NCI-H1694 (cell line): ENCODE results near the gene TSHZ2.
"Not testable (repeated sequence)": the region's sequence is repeated elsewhere in the genome, so short reads cannot be mapped to it uniquely, and the experiment has no call there.

Source experiments
- DNase-seq: peaks from one replicate; lab custom pipeline; 2025; lab: John Stamatoyannopoulos, UW

TSHZ2 gene

GRCh38 chr20:52962183-52962582 lies 10.0 kb upstream of the TSHZ2 start:
- DNase-seq: no peak

- no peak for DNase-seq
These were observed 9.0 kb upstream of the TSHZ2 start for GRCh38 chr20:52963131-52963530.

- DNase-seq: no peak
These were observed 8.0 kb upstream of the TSHZ2 start for GRCh38 chr20:52964131-52964530.

GRCh38 chr20:52965380-52965779 lies 6.8 kb upstream of the TSHZ2 start:
- DNase-seq: no peak

- DNase-seq: no peak
These were observed 6.3 kb upstream of the TSHZ2 start for GRCh38 chr20:52965819-52966218.

GRCh38 chr20:52966543-52966942 lies 5.6 kb upstream of the TSHZ2 start:
- not testable (repeated sequence) for DNase-seq

GRCh38 chr20:52971498-52972189 lies 514 bp upstream of the TSHZ2 start:
- DNase-seq: no peak

GRCh38 chr20:52972965-52973819 lies 1.0 kb downstream of the TSHZ2 start:
- no peak for DNase-seq

- DNase-seq: no peak
These were observed 2.0 kb downstream of the TSHZ2 start for GRCh38 chr20:52974179-52974594.

- DNase-seq: no peak
These were observed 3.0 kb downstream of the TSHZ2 start for GRCh38 chr20:52975029-52975732.

GRCh38 chr20:52975803-52976531 lies 3.8 kb downstream of the TSHZ2 start:
- no peak for DNase-seq

- no peak for DNase-seq
These were observed 6.7 kb downstream of the TSHZ2 start for GRCh38 chr20:52978851-52979250.

- no peak for DNase-seq
These were observed 8.9 kb downstream of the TSHZ2 start for GRCh38 chr20:52981051-52981450.

GRCh38 chr20:52983726-52984450 lies 11.7 kb downstream of the TSHZ2 start:
- no peak for DNase-seq

GRCh38 chr20:52984451-52984810 lies 12.3 kb downstream of the TSHZ2 start:
- no peak for DNase-seq

GRCh38 chr20:52985687-52986086 lies 13.5 kb downstream of the TSHZ2 start:
- no peak for DNase-seq

- no peak for DNase-seq
These were observed 15.1 kb downstream of the TSHZ2 start for GRCh38 chr20:52987295-52987694.

- DNase-seq: no peak
These were observed 19.7 kb downstream of the TSHZ2 start for GRCh38 chr20:52991830-52992229.

- DNase-seq: no peak
These were observed 20.5 kb downstream of the TSHZ2 start for GRCh38 chr20:52992632-52993031.

- DNase-seq: no peak
These were observed 20.9 kb downstream of the TSHZ2 start for GRCh38 chr20:52993076-52993475.

- DNase-seq: no peak
These were observed 22.2 kb downstream of the TSHZ2 start for GRCh38 chr20:52994184-52994970.
